HG03565 (cell line): Measurements from ENCODE around the gene BTRC.

Experiments
- ATAC-seq: cut with Tn5 transposase; IDR thresholded peaks from one replicate; pipeline ENCODE4 v1.9.1; 2021; ENCODE audit warnings: mild to moderate bottlenecking, moderate library complexity; ENCODE audit not compliant: unreplicated experiment

Gene BTRC

DNA sequence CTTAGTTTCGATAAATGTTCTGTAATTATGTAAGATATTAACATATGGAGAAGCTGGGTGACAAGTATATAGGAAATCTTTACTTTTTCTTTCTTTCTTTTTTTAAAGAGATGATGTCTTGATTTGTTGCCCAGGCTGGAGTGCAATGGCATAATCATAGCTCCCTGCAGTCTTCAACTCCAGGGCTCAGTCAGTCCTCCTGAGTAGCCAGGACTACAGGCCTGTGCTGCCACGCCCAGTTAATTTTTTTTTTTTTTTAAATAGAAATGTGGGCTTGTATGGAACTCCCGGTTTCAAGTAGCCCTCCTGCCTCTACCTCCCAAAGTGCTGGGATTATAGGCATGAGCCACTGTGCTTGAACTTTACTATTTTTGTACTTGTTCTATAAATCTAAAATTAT is 122.4 kb downstream of the BTRC start:
- ATAC-seq = no peak

DNA sequence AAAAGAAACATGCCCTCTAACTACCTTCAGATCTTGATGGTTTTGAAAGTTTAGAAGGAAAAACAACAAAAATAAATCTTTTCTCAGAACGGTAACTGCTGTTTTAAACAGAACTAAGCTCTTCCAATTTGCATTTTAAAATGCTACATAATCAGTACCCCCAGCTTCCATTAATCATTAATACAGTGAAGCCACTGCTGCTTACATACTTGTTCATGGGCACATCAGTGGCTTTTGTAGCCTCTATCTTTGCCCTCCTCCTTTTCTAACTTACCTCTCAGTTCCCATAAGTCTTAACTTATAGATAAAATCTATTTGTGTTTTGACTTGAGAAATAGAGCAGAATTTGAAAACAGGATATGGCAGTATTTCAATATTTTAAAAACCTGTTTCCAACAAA is 125.0 kb downstream of the BTRC start:
- no peak for ATAC-seq

DNA sequence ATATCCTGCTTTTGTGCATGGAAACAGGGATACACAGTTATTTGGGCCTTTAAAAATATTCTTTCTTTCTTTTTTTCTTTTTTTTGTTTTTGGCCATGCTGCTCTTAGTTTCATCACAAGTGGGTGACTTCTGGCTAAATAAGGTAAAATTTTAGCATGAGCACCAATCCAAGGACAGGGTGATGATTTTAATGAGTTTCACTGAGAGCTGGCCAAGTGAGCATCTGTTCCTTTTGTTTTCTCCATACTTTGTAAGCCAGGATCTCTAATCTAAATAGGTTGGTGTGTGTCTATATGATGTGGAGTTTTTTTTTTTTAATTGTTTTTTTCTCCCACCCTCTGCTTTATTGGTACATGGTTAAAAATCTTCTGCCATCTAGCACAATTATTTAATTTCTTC is 127.3 kb downstream of the BTRC start:
- no peak for ATAC-seq

DNA sequence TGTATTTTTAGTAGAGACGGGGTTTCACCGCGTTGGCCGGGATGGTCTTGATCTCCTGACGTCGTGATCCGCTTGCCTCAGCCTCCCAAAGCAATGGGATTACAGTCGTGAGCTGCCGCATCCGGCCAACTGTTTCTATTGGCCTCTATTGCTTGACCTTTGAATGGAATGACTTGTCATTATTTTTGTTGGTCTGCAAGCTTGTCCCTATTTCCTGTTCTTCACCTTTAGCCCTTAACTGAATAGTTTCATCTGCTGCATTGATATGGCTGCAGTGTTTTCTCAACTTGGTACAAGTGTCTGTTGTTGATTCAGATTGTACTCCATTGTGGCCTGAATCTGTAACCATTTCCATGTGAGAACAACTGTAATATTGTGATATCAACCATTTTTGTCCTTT is 128.6 kb downstream of the BTRC start:
- no peak for ATAC-seq

DNA sequence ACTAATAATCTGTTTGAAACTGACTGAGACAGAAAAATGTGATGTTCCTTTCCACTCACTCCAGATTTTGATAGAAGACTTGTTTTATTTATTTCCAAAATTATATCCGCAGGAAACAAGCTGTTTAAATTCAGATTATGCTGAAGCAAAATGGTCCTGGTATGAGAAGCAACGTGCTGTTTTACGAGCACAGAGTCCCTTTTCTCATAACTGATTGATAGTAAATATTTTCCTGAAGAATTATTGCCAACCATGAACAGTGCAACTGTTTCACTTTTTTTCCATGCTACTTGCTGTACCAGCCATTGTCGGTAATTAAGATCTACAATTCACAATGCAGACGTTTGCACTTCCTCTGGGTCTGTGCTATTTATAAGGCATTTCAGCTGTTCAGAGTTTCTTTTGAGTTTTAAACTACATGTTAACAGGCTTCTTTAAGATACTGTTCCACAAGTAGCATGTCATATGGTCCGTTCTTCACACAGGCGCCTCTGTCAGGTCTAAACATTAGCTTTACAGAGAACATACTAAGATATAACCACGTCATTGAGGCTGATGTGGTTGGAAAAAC is 130.3 kb downstream of the BTRC start:
- no peak for ATAC-seq

DNA sequence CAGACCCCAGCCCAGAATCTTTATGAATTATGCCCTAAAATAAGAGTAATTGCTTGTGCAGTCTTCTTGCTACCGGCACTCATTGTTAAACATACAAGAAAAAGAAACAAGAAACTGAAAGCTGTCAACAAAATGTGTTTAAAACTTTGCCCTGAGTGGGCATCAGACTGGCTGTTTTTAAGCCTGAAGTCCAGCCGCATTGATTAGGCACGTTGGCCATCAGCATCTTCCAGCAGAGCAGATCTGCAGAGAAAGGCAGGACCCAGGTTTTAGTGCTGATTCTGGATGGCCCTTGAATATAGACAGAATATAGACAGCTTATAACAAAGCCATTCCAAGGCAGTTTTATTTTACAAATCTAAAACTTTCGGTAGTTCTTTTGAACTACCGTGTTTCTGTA is 131.2 kb downstream of the BTRC start:
- ATAC-seq = no peak

DNA sequence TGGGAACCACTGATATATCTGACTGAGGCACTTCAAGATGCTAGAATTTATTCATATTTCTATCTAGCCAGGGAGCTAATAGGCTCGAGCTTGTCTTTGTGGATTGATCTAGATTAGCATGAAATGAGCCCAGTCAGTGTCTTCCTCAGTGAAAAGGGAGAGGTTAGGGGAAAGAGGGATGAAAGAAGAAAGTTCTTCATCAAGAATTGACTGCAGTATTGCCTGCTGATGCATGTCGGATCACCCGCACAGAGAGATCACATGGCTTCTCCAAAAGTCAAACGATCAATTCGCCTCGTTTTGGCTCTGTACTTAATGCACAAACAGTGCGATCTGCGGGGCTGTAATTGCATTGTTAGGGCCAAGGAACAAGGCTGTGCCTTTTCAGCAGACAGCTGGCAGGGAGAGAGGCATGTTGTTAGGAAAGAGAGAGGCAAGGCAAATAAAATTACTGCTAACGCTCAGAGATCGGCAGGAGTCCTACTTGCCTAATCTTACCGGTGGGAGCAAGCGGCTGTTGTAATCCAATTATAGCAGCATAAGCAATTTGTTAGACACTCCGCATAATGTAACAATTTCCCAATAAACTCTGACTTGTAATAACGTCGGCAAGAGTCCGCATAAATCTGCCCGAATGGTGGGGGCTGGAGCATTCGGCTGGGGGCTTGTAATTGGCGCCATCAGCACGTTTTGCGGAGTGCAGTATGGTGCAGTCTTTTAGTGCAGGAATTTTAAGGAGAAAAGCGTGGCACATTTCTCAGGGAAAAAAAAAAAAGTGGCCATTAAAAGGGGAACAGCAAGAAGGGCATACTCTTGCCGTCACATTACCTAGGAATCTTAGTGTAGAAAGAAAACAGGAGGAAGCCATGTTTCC is 132.0 kb downstream of the BTRC start:
- ATAC-seq = no peak

DNA sequence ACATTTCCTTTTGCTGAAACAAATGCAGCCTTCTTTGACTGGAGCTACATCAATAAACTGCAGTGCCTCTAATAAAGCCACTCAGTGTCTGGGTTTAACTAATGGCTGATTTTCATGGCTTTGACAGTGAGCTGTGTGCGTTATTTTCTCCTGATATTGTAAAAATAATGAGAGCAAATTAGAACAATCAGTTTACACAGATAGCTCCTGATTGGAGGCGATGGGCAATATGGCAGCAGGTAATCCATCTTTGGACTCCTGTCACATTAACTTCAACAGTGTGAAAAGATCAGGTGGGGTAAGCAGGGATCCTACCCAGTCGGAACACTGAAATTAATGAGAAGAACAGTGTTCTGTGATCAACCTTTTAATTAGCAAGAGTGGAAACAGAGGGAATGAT is 133.4 kb downstream of the BTRC start:
- no peak for ATAC-seq

DNA sequence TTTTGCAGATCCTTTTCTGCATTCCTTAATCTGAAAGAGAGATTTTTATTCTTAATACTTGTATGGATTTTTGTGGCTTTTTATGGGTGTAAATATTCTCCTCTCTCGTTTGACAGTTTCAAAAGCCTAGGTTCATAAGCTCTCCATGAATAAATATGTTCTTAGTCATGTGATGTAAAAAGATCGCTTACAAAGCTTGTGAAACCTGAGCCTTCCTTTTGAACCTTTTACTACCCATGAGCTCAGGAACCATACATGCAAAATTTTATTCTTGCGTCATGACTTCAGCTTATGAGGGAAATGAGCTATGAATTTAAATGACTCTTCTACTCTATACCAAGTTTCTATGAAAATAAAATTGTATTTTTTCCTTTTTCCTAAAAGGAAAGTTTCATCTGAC is 135.4 kb downstream of the BTRC start:
- ATAC-seq = no peak

DNA sequence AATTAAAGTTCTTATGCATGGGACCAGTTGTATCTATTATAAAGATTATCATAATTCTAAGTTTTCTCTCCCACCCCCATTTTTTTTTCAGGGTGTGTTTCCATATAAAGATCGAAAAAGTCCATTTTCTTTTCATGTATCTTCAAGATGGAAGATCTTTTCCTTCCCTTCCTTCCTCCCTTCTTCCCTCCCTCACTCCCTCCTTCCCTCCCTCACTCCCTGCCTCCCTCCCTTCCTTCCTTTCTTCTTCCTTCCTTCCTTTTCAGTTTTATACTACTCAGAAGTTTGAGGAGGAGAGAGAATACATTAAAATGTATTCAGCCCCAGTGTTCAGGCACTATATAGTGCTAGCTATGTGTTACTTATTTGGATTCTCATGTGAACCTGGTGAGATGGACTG is 136.1 kb downstream of the BTRC start:
- ATAC-seq = no peak

DNA sequence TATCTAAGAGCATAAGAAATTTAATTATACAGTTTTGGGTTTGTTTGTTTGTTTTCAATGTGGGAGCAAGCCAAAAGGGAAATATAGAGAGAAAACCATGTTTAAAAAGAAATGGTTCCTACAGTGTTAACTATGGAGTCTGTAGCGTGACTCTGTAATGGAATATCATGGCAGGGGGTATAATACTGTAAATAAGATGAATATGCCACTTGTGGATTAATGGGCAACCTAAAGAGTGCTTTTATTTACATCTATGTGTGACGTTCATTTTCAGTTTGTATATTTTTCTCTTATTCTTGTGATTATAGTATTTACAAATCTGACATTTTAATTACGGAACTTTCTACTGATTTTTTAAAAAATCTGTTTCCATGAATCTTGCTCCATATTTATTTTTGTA is 138.2 kb downstream of the BTRC start:
- ATAC-seq = no peak

DNA sequence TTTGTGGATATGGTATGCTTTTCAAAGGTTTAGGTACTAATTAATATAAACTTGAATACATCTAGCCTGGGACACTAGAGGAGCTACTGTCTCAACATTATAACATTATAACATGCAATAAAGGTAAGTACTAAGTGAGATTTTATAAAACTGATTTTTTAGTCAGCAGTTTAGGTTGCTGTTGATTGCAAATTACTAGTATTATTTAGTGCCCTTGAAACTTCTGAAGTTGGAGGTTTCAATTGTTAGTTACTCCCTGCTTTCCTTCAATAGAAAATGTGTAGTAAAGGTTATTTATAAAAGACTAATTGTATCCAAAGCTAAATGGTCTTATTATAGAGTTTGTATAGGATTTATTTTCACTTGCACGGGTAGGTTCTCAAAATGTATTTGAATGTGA is 138.8 kb downstream of the BTRC start:
- no peak for ATAC-seq

DNA sequence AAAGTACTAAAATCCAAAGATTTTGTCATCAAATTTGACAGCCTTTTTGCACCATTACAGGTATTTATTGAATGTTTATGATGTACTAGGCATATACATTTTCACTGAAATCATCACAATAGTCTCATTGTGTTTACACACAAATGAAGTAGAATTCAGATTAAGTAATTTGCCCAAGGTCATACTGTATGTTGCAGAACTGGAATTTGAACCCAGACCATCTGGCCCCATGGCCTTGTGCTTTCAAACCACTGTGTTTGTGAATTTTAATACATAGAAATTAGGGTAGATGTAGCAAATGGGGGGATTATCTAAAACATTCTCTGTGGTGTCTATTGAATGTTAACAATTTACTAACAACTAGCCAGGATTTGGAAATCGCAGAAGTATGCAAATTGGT is 139.3 kb downstream of the BTRC start:
- ATAC-seq = no peak

DNA sequence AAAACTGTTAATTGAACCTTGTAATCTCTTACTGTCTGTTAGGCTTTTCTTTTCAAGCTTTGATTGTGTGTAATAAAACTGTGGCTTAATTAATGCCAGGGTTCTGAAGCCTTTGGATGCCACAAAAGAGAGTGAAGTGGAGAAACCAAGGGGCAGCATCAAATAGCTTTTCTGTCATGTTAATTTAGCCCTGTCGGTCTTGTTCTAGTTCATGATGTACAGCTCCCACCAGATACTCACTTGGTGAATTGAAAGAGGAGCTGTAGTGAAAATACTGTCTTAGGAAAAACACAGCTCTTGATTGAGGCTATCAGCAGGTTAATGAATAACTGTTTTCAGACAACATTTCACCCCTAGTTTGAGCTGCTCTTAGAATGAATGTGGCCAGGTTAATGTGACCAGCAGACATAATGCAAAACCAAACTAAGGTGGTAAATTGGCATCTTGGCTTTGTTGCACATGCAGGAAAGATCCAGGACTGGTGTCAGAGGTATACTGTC is 139.9 kb downstream of the BTRC start:
- ATAC-seq = no peak

DNA sequence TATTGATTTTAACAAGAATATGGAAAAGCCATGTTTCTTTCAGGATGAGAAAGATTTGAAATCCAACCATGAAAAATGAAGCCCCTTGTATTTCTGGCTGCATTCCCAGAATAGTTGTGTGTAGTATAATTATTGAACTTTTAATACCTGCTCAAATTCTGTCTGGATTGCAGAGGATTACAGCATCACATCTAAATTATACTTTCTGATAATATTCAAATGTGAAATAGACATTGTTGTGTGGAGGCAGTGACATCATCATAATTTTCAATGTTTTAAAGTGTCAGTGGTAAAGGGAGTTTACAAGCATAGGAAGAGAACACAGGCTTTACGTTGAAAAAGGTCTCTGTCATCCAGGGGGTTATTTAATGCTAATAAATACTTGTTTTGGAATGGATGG is 140.7 kb downstream of the BTRC start:
- ATAC-seq = no peak

DNA sequence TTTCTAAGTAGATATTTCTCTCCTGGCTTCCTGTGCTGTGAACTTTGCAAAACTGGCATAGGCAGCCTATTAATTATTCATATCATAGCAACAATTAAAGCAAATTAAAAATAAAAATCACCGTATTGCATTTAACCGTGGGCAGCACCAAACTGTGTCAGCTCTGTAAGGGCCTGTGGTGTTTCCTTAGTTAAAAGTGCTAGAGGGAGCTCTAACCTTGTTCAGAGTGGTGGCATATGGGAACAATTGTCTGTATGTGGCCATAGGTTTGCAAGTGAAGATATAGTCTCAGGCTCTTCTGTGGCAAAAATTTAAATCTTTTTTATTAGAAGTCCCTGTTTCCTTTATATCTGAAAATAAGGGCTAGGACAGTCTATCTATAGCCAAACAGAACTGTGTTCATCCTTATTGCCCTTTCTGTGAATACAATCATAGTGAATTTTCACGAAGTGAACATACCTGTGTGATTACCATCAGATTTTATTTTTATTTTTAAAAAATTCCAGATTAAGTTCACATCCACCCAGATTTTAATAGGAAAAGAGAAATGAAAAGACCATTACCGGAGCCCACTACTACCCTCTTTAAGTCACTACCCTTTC is 141.5 kb downstream of the BTRC start:
- ATAC-seq = no peak

DNA sequence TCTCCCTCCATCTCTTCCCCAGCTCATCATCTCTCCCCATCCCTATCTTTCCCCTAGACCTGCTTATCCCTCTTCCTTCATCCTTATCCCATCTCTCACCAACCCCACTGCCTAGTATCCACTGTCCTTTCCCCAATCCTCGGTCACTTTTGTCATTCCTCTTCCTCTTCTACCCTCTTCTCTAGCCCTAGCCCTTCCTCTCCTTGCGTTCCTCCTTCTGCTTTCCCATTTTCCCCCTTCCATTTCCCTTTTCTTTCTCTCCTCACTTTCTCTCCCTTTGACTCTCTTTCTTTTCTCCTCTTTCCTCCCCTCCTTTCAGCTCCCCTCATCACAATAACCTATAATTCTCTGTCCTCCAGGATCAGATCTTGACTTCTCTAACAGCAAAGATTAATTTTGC is 150.5 kb downstream of the BTRC start:
- ATAC-seq = no peak

DNA sequence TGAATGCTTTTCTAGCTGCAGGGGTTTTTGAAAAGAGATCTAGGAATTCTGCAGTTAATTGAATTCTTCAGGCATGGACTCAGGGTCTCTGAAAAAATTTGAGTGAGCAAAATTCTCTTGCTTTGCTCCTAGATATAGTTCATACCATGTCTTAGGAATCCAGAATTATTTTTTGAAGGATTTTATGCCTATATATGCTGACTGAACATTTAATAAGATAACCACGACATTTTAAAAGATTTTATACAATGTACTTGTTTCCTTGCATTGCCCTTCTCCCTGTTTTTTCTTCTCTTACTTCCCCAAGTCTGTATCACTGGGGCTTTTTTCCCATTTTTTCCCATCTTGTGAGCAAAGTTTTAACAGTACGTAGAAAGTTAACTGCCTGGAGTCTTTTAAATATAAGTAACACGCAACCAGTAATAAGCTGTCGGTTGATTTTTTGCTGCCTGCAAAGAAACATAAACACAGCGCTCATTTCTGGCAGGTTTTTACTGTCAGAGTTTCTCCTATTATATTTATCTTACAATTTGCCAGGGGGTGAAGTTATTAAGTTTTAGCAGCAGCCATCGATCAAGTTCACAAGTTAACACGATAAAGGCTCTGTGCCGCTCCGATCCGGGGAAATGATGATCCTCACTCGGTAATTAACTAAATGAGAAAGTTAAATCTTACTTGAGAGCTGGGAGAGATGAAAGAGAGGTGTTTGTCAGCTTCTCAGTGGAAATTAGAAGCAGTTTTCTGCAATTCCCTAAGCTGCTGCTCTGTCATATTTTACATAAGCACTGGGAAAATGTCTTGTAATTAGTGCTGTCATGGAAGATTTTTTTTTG is 153.1 kb downstream of the BTRC start:
- ATAC-seq = no peak

DNA sequence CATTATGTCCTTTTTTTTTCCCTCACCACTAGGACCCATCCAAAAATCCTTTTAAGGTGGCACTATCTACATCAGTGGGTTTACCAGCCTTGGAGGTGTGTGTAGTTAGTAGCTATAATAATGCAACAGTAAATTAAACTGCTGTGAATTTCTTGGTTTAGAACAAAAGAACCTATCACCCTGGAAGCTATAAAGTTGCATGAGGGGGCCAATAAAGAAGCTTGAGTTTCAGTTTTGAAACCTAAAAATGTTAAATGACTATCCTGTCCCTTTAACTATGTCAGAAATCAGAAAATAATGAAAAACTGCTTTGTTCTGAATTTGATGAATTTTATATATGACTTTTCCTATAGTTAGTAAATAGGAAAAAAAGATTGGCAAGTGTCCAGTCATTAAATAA is 153.9 kb downstream of the BTRC start:
- ATAC-seq = no peak

DNA sequence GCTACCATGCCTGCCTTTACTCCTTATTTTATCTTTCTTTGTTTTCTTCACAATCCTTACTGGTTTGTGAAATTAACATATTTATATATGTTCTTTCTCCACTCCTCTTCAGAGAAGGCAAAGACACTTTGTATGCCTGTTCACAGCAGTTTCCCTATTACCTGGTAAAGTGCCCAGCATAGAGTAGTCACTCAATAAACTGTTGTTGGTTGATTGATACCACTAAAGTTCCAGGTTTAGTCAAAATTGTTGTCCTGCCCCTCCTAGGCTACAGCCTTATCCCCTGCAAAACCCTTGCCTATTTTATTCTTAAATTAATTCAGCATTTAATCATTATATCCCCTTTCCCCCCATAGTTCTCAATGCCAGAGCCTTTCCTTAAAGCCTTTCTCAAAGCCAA is 158.0 kb downstream of the BTRC start:
- ATAC-seq = no peak

DNA sequence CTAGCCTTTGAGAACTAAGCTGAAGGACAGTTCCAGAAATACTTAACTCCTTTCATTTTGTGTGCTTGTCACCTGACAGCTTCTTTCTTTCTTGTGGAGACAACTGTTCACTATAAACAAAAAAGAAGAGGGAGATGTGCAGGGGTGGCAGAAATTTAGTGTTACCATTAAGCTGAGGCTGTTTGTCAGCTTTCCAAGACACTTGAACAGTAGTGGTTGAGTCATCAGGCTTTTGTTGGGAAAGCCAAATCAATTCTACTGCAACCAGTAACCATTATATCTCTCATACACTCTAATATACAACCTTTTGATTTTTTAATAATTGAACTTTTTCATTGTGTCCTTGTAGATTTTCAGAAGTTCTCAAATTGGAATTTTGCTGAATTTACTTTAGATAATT is 158.8 kb downstream of the BTRC start:
- no peak for ATAC-seq
